NCI-H345 treated with DMSO at 0.1 percent for 48 hours (cell line): ENCODE measurements around the gene RNF114.

Experiments used
- DNase-seq: peaks from one replicate; lab custom pipeline; 2025; ENCODE audit not compliant: unreplicated experiment; lab: John Stamatoyannopoulos, UW

RNF114 gene

DNA sequence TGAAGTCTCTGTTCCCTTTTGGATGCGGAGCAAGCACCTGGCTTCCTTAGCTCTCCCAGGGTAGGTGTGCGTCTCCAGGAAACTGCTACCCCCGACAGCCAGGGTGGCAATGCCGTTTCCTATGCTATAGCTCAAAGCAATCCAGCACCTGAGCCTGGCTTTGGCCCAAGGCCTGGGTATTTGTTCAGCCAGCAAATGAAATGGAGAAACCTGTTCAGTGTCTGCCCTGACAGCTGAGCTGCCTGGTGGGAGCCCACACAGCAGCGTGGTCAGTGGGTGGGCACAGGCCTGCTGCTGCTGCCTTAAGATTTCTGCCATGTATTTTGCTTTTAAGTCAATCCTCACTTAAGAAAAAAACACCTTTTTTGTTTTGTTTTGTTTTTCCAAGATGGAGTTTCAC is 34.6 kb upstream of the RNF114 start:
- no peak for DNase-seq

DNA sequence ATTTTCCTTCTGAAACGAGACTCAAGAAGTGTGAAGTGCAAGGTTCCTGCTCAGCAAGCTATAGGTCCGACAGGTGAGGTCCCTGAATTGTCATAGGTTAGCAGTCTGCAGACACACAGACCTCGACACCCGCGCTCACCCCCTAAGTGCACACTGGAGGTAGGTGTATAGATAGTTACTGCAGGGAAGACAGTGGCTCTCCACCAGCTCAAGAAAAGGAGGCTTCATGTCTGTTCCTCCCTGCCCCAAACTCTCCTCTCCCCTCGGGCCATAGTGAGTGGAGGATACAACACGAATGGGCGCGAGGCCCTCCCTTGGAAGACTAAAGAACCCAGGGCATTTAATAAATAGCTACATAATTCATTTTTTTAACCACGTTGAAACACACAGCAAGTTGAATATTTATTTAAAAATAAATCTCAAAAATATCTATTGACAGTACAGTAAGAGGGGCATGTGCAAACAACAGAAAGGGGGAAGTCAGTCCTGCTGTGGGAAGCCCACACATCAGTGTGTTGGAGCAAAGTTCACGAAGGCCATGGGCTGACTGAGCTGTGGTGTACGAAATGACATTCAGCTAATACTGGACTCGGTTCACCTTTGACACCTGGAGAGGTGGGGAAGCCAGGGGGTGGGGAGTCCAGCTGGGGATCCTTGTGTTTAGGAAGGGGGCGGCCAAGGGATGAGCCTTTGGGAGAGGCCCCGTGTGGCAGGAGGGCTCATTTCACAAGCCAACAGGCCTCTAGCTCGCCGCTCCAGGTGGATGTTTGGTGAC is 31.6 kb upstream of the RNF114 start:
- DNase-seq, result no peak

DNA sequence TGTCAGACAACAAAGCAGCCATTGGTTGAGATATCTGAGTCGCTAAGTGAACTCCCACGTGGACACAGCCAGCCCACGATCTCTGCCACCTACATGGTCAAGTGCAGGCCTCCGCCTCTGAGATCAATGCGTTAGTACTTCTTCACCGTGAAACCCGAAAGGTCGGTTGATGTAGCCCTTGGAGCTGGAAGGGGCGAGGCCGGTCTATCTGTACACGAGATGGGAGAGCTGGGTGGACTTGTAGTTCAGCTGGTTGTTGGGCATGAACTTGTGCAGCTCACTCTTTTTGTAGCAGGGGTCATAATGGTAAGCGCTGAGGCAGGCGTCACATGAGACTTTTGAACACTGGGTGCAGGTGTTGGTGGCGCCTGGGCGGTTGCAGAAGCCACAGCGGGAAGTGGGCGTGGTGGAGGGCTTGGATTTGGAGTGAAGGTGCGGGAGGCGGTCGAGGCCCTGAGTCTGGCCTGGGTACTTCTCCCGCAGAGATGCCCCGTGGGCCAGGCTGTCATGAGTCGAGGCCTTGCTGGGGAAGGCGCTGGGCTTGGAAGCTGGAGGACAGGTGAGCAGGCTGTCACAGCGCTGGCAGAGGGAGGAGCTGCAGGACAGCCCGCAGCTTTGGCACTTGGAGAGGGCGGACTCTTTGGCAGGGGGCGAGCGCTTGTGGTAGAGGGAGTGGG is 30.6 kb upstream of the RNF114 start:
- DNase-seq, result no peak

DNA sequence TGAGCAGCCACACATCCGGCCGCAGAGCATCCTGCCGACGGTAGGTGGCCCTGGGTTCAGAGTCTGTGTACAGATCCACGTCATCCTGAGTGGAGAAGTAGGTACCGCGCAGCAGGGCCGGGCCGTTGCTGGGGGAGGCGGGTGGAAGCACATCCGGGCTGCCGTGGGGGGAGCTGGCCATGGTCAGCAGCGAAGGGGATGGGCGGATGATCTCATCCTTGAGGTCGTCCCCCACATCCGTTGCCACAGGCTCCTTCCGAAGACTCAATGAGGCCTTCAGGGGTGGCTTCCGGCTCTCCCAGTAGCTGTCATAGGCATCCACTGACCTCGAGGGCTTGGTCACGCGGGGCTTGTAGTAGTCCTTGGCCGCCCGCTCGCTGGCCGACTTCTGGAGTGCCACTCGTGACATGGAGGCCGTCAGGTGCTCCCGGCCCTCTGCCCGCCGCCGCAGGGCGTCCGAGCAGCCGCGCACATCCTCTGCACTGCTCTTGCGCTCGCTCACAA is 30.0 kb upstream of the RNF114 start:
- DNase-seq, result no peak

DNA sequence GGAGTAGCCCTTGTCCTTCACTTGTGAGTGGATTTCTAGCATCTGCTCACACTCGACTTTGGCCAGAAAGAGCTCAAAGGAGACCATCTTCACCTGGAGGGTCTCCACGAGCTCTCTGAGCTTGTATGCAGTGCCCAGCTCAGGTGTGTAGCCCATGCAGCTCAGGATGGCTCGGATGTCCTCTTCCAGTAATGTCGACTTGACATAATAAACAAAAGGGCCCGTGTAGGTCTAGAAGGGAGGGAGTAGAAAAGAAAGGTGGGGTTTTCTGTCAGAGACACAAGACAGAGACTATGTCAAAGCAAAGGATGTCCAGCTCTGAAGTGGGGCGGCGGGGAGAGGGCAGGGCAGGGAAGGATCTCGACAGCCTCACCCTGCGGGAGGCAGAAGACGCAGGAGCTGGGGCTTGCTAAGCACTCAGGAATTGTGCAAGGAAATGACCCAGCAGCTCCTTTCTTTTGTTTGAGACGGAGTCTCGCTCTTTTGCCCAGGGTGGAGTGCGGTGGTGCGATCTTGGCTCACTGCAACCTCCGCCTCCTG is 29.5 kb upstream of the RNF114 start:
- no peak for DNase-seq

DNA sequence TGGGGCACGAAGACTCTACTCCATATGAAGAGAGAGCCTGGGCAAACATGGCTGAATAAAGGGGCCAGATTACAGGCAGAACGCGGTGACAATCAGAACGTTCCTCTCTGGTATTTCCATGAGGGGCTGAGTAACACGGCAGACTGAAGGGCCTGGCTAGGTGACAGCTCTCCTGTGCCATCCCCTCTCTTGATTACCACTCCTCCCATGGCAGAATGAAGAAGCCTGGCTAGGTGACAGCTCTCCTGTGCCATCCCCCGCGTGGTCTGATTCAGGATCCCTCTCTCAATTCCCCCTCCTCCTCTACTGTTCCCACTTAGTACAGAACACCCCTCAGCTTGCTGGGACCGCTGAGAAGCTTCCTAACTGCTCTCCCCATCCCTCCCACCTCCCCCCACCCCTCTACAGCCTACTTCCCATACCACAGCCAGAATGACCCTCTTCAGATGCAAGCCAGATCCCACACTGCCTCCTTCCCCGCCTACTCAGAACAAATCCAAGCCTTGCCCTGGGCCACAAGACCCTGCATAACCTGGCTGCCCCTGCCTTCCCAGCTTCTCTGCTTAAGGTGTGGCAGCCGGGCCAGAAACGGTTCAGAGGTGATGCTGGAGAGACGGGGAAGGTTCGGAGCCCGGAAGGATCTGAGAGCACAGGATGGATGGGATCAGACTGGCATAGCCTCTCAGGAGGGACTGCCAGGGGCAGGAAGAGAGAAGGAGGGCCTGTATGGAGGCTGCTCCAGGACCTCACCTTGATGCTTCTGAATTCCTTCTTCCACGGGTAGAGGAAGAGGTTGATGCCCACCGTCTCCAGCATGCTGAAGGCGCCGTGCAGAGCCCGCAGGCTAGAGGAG is 28.6 kb upstream of the RNF114 start:
- DNase-seq, result no peak

DNA sequence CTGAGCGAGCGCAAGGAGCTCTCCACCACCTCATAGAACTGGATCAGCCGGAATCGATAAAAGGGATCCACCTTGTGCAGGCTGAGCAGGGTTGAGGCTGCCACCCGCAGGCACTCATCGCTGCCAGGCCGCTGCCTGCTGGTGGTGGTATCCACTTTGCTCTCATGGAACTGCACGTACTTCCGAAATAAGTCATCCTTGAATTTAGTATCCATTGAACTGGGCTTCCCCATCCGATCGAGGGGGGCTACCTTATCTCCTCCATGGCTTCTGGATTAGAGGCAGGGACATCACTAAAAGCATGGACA is 28.0 kb upstream of the RNF114 start:
- DNase-seq, result no peak

DNA sequence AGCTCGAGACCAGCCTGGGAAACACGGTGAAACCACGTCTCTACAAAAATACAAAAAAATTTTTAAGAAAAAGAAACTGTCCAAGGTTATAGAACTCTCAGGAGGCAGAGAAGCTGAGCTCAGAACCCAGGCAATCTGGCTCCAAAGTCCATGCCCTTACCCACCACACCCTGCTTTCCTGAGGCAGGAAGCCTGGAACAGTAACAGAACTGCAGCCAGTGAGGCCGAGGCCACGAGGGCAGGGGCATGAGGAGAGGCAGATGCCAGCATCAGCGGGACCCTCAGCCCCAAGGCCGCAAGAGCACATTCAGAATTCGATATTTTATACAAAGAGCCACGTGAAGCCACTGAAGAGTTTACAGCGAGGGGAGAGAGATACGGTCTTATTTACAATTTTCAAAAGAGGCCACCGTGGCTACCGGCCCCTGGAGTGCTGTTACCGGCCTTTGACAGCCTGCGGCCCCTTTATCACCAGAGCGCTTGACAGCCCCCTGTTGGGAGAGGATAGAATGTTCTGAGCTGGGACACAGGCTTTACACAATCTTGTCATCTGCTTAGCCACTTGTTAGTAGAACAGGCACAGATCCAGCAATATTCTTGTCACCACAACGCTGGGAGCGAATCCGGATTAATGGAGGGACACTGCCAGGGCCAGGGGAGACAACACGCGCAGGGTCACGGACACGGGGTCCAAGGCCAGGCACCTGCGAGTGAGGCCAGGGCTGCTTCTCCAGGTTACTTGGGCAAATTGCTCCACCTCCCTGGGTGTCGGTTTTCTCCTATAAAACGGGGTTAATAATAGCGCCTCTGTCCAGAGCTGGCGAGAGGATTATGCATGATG is 26.5 kb upstream of the RNF114 start:
- DNase-seq, result no peak

DNA sequence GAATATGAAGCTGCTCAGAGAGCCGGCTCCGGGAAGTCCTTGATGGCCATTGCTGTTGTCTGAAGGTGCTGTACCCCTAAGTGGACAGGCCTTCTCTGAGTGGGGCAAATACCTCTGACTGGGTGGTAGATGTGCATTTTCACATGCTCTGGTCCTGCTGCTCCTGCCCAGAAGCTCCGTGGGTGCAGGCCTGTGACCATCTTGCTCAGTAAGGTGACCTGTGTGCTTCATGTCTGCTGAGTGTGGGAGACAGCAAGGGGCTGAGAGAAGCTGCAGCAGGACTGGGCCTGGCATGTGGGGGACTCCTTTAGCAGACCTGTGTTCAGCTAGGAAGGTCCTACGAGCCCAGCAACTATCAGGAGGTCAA is 25.9 kb upstream of the RNF114 start:
- no peak for DNase-seq

DNA sequence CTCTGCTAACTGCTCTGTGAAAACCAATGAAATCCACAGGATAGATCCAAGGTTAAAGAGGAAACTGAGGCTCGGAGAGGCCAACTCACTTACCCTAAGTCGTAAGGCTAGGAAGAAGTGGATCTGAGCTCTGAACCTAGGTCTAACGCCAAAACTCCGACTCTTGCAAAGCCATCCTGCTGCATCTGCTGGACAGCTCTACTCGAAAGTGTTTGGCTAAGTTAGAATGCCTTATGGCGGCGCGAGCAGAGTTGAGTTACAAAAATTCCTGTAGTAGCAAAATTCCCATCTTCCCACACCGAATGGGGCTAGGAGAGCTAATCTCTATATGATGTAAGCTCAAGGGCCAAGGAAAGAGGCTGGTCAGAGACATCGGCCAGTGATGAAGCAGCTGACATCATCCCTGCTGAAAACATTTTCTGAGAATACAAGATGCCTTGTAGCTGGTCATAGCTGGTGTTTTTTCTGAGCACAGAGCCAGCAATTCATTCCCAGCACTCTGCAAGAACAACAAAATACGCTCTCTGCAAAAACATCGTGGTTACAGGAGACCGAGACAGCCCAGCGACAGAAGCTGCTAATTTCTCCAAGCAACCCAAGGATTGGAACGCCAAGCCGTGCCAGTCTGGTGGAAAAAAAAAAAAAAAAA is 22.7 kb upstream of the RNF114 start:
- no peak for DNase-seq

DNA sequence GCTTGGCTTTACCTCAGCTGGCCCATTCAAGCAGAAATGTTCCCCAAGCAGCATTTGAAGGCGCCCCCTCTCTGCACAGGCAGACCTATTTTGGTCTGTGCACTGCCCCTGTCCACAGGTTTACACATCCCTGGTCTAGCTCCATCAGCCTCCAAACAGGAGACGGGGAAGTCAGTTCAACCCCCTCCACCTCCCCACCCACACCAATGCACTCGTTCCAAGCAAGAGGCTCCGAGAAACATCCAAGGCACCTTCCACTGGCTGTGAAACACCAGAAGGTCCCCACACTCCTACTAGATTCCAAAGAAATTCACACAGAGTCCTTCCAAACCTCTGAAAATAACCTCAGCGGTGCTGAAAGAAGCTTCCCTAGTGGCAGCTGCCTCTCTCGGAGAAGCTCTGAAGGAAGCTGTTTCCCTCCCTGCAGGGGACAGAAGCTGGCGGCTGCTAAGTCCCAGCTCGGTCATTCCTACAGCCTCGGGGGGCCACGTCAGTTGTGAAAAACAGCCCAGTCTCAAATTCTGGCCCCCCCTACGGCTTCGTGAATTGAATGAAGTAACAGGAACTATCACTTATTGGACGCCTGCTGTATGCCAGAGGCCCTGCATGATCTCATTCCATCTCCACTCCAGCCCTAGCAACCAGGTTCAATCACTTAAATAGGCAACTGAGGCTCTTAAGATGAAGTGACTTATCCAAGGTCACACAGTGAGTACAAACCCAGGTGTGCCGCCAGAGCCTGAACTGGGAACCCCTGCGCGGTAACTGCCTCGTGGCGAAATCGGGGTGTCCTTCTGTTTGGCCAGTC is 21.7 kb upstream of the RNF114 start:
- no peak for DNase-seq

DNA sequence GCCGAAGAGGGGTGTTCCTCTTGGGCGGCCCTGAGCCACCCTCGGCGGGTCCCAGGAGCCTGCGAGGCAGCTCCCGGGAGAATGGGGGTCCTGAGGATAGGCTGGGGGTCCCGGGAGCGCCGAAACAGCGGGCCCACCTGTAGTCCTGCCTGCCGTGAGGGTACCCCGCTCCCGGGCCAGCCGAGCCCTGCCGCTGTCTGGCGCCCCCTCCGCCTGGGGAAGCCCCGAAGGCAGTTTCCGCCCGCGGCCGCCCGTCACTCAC is 21.1 kb upstream of the RNF114 start:
- DNase-seq, result no peak

DNA sequence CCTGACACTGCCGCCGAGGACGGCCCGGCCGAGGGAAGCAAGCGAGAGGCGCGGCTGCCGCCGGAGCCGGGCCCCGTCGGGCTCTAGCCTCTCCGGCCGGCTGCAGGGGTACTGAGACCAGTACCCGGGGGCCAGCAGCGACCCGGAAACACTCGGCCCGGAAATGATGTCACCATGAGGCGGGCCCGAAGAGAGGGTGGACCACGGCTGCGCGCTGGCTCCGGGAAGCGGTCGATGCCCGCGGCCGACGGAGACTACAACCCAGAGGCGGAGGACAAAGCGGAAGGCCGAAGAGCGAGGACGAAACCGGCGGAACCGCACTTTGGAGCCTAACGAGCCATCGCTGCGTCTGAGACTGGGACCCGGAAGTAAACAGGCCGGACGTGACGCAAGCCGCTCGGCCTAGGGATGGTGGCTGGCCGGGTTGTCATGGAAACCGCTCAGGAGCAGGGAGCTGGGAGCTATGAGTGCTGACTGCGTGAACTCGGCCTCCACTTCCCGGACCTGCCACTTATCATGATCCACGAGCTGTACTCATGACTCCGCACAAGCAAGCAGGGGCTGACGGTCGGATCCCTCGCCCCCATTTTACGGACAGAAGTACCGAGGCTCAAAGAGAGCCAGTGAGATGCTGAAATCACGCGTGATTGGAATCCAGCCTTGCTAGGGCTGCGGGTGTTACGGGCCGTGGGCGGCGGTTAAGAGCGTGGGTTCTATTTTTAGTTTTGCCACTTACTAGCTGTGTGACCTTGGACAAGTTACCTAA is 20.6 kb upstream of the RNF114 start, which contains the start of gene SPATA2:
Gene SPATA2, minus strand, starts transcription at position 150 of the 766 bp plus-strand sequence. CDS start 7,039 bp downstream, outside the sequence.
- DNase-seq, result peak; percentile 92

DNA sequence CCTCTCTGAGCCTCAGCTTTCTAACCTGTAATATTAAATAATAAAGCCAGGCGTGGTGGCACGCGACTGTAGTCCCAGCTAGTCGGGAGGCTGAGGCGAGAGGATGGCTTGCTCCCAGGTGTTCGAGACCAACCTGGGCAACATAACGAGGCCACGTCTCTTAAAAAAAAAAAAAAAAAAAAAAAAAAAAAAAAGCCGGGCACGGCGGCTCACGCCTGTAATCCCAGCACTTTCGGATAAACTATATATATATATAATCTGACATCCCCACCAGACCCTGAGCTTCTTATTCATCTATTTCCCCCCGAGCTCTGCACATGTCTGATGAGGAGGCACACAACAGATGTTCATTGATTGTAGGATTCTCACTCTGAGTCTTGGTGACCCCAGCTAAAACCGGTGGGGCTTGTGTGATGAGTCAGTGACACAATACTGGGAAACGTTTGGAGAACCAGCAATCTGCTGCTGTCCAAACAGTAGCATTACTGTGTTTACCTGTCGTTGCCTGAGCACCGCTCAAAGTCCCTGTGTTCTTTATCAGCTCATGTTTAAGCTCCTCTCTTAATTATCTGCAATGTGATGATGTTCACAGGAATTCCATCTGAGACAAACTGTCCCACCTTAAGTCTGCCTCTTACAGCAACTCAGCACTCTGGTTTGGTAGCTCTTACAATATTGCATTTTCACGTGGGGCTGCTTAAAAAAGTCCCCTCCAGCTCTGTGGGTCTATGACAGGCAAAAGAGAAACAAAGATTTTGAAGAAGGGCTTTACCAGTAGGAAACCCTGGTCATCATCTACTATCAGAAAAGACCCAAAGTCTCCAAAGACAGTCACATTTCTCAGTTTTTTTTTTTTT is 19.8 kb upstream of the RNF114 start:
- peak; percentile 45 for DNase-seq

DNA sequence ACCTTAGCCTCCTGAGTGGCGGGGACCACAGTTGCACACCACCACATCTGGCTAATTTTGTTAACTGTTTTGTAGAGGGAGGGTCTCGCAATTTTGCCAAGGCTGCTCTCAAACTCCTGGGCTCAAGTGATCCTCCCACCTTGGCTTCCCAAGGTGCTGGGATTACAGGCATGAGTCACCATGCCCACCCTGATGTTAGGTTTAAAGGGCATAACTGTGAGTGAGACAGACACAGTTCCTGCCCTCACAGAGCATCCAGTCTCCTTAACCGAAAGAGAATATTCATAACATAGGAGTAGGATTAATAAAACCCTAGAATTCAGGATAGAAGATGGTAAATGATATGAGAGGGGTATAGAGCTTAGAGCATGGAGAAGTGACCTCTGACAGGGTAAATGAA is 17.8 kb upstream of the RNF114 start:
- no peak for DNase-seq

DNA sequence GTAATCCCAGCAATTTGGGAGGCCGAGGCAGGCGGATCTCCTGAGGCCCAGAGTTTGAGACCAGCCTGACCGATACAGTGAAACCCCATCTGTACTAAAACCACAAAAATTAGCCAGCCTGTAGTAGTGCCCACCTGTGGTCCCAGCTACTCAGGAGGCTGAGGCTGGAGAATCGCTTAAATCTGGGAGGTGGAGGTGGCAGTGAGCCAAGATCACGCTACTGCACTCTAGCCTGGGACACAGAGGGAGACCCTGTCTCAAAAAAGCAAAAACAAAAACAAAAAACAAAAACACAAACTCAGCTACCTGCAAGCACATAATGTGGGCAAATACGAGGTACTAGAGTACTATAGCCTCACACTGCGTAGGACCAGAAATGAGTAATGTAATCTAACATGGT is 17.2 kb upstream of the RNF114 start:
- no peak for DNase-seq

DNA sequence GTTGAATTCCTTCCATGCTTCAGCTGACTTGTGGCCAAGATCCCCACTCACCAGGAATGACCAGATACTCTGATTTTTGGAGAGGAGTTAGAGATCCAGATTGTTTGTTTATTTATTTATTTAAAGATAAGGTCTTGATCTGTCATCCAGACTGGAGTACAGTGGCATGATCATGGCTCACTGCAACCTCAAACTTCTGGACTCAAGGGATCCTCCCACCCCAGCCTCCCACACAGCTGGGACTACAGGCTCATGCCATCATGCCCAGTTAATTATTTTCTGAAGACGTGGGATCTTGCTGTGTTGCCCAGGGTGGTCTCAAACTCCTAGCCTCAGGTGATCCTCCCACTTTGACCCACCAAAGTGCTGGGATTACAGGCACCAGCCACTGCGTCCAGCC is 16.7 kb upstream of the RNF114 start:
- DNase-seq, result no peak

DNA sequence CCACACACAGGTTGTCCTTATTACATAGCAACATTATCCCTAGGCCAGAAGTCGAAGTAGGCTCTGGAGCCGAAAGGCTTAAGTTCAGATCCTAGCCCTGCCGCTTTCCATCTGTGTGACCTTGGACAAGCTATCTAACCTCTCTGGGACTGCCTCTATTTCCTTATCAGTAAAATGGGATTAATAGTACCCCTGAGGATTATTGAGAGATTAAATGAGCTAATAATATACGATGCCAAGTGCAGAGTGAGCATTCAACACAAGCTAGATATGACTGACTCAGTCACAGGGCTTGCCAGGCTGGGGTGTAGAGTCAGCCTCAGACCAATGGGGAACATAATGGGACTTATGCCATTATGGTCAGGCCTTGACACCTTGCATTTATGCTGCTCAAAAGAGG is 11.9 kb upstream of the RNF114 start:
- no peak for DNase-seq
